Measurements from ENCODE around the gene AHCTF1.

AHCTF1 gene

GRCh38 chr1:246798107-246798506 is 133.6 kb downstream of the AHCTF1 start:
- no peak for DNase-seq (ENCODE audit: low read depth)
- H3K4me3 ChIP-seq (ENCODE audit: low read length), result no peak overlapping the region
- no peak for TF ChIP-seq CTCF (conservative IDR thresholded peaks at IDR 0.05; ENCODE audit: low read depth, low read length)

- no peak for TF ChIP-seq CTCF (conservative IDR thresholded peaks at IDR 0.05; ENCODE audit: low read depth, low read length)
- no peak for DNase-seq (ENCODE audit: low read depth)
- H3K4me3 ChIP-seq (ENCODE audit: low read length), result no peak overlapping the region
Observed at GRCh38 chr1:246797597-246797996, 134.2 kb downstream of the AHCTF1 start.

- no peak for TF ChIP-seq CTCF (conservative IDR thresholded peaks at IDR 0.05; ENCODE audit: low read depth, low read length)
- no peak for DNase-seq (ENCODE audit: low read depth)
Observed at GRCh38 chr1:246797157-246797556, 134.6 kb downstream of the AHCTF1 start.

GRCh38 chr1:246795906-246796694 is 135.6 kb downstream of the AHCTF1 start:
- H3K4me3 ChIP-seq (ENCODE audit: low read length), result no peak overlapping the region
- TF ChIP-seq CTCF (conservative IDR thresholded peaks at IDR 0.05; ENCODE audit: low read depth, low read length), result no peak
- DNase-seq (ENCODE audit: low read depth), result no peak

More at GRCh38 chr1:246797157-246797556, 134.6 kb downstream of the AHCTF1 start:
- H3K4me3 ChIP-seq (ENCODE audit: low read length), result no peak overlapping the region

GRCh38 chr1:246794828-246795671 is 136.7 kb downstream of the AHCTF1 start:
- no peak overlapping the region for H3K4me3 ChIP-seq (ENCODE audit: low read length)
- TF ChIP-seq CTCF (conservative IDR thresholded peaks at IDR 0.05; ENCODE audit: low read depth, low read length), result no peak
- DNase-seq (ENCODE audit: low read depth), result peak; percentile 15

GRCh38 chr1:246794048-246794827 is 137.5 kb downstream of the AHCTF1 start:
- H3K4me3 ChIP-seq (ENCODE audit: low read length), result no peak overlapping the region
- no peak for TF ChIP-seq CTCF (conservative IDR thresholded peaks at IDR 0.05; ENCODE audit: low read depth, low read length)
- DNase-seq (ENCODE audit: low read depth), result no peak
